GM12878 (cell line): ENCODE data around the gene KISS1R. TPM values are rescaled to one million over a fixed set of nuclear protein-coding genes. Genes with fewer than 3 reads are reported as not detected.

ENCODE experiments used
- ATAC-seq: fragments of 200-7000 bp; cut with Tn5 transposase; 3 replicates; pipeline ENCODE4 v1.9.1; 2020; ENCODE audit warnings: mild to moderate bottlenecking, moderate library complexity
- BruUV-seq: library from RNA; stranded (reverse); fragments of 400-500 nt; replicated peaks from 2 replicates; lab custom pipeline; 2021; lab: Mats Ljungman, UMichigan
- CTCF ChIA-PET: fragments of 300-600 bp; sonication (Branson Sonifier 250); formaldehyde crosslinking; extraction: SDS; loops from one replicate; lab custom pipeline; 2021; ENCODE audit warnings: inconsistent platforms; lab: Yijun Ruan, JAX
- POLR2A ChIA-PET: fragments of 350-600 bp; formaldehyde crosslinking; extraction: SDS; loops from one replicate; lab custom pipeline; 2021; ENCODE audit warnings: inconsistent platforms; lab: Charles Lee
- RAD21 ChIA-PET: fragments of 300-600 bp; sonication (Branson Sonifier 250); formaldehyde crosslinking; loops from one replicate; lab custom pipeline; 2023; ENCODE audit warnings: antibody characterized with exemption; ENCODE audit not compliant: unreplicated experiment; lab: Charles Lee
- SMC1A ChIA-PET: fragments of 300-600 bp; sonication (Branson Sonifier 250); formaldehyde crosslinking; loops from one replicate; lab custom pipeline; 2023; ENCODE audit not compliant: unreplicated experiment, uncharacterized antibody; lab: Charles Lee
- DNase-seq: peaks from one replicate; pipeline ENCODE4 v3.0.0-alpha.2; 2011; ENCODE audit warnings: low read depth, low spot score
- FAIRE-seq: peaks from 3 replicates; lab custom pipeline; 2011; peaks lifted over from hg19 to GRCh38; lab: Jason Lieb, UNC
- H2AFZ ChIP-seq: 2 replicates; pipeline ENCODE4 v1.6.0; 2011; ENCODE audit warnings: low read depth, low read length, control low read depth; ENCODE audit not compliant: control insufficient read depth
- H3K27ac ChIP-seq: 2 replicates; pipeline ENCODE4 v1.5.1; 2011; ENCODE audit warnings: control low read depth; ENCODE audit not compliant: control insufficient read depth, insufficient read depth
- H3K27me3 ChIP-seq, 2 experiments: replicated peaks in 1 of 2; 2 replicates each; pipeline versions ENCODE4 v1.6.0 to v1.6.1; 2011; ENCODE audit warnings: low read length in 1 of 2; ENCODE audit not compliant: control insufficient read depth in 2 of 2, insufficient read depth in 2 of 2
- H3K36me3 ChIP-seq, 2 experiments: 2 replicates each; pipeline ENCODE4 v1.5.1; 2011; ENCODE audit warnings: low read length in 1 of 2; ENCODE audit not compliant: control insufficient read depth in 2 of 2, insufficient read depth in 2 of 2
- H3K4me1 ChIP-seq: 2 replicates; pipeline ENCODE4 v1.6.1; 2011; ENCODE audit warnings: mild to moderate bottlenecking, low read length, moderate library complexity, mixed read lengths; ENCODE audit not compliant: control insufficient read depth, insufficient read depth
- H3K4me2 ChIP-seq: 2 replicates; pipeline ENCODE4 v1.6.0; 2011; ENCODE audit warnings: control low read depth; ENCODE audit not compliant: control insufficient read depth, insufficient read depth
- H3K4me3 ChIP-seq: fragments of 200-600 bp; sonication (generic); 2 replicates; pipeline ENCODE4 v1.5.1; 2016
- H3K79me2 ChIP-seq: 2 replicates; pipeline ENCODE4 v1.6.0; 2011; ENCODE audit warnings: low read length; ENCODE audit not compliant: control insufficient read depth, insufficient read depth
- H3K9ac ChIP-seq: 2 replicates; pipeline ENCODE4 v1.8.0; 2011; ENCODE audit warnings: low read length, control low read depth, mixed read lengths; ENCODE audit not compliant: control insufficient read depth, insufficient read depth
- H3K9me3 ChIP-seq: replicated peaks from 3 replicates; pipeline ENCODE4 v1.5.1; 2011; ENCODE audit warnings: mild to moderate bottlenecking, low read length; ENCODE audit not compliant: control insufficient read depth, insufficient read depth
- H4K20me1 ChIP-seq: 2 replicates; pipeline ENCODE4 v1.6.0; 2011; ENCODE audit not compliant: control insufficient read depth, insufficient read depth
- BRCA1 ChIP-seq: IDR thresholded peaks from 2 replicates; pipeline ENCODE4 v1.6.1; 2011; ENCODE audit warnings: low read depth, low read length, improper control_type of control experiment
- HCFC1 ChIP-seq: fragments of 150-350 bp; IDR thresholded peaks from 2 replicates; pipeline ENCODE4 v1.6.1; 2014; ENCODE audit warnings: low read length
- LARP7 ChIP-seq: fragments of 450-650 bp; IDR thresholded peaks from 2 replicates; pipeline ENCODE4 v1.6.1; 2017; ENCODE audit warnings: mild to moderate bottlenecking
- NBN ChIP-seq: fragments of 450-650 bp; IDR thresholded peaks from 2 replicates; pipeline ENCODE4 v1.6.1; 2016
- NFIC ChIP-seq: IDR thresholded peaks from 2 replicates; pipeline ENCODE4 v1.6.1; 2012; ENCODE audit warnings: low read depth, mild to moderate bottlenecking, inconsistent platforms, low read length, moderate library complexity
- POLR2A ChIP-seq: IDR thresholded peaks from 2 replicates; pipeline ENCODE4 v1.6.1; 2011; ENCODE audit warnings: low read depth, mild to moderate bottlenecking, low read length
- TAF1 ChIP-seq: IDR thresholded peaks from 2 replicates; pipeline ENCODE4 v1.6.1; 2011; ENCODE audit warnings: mild to moderate bottlenecking, low read depth, low read length, borderline replicate concordance
- WGBS: methylation state at CpG from one replicate; pipeline ENCODE4 v1.1.6; 2016; ENCODE audit warnings: low lambda C conversion rate; ENCODE audit not compliant: insufficient replicate concordance, insufficient coverage; ENCODE audit errors: missing lambda C conversion rate; 5-methylcytosine and 5-hydroxymethylcytosine counted together
- in situ Hi-C: fragments of 300-500 bp; cut with MboI; formaldehyde crosslinking; loops from 9 replicates; pipeline ENCODE4 v1.14.3; 2018; ENCODE audit warnings: mixed read lengths
- intact Hi-C: fragments of 100-400 bp; cut with micrococcal nuclease; formaldehyde crosslinking; loops from one replicate; pipeline ENCODE4 v1.14.2; 2022; ENCODE audit not compliant: unreplicated experiment
- polyA plus RNA-seq, 11 experiments: library from polyadenylated mRNA; depleted of rRNA in 4 of 11; unstranded in 6 of 11; stranded (reverse) in 5 of 11; fragments of >200 nt; fragmentation: Nextera tagmentation in 4 of 11; fragmentation: Illumina TruSeq in 1 of 11; extraction: Ambion mirVana in 4 of 11; extraction: Trizol in 1 of 11; gene quantifications; 1 replicate in 1 of 11; 2 replicates in 10 of 11; pipeline versions ENCODE4 v1.2.1 to v1.2.3, GENCODE V29; 2011 to 2016; ENCODE audit warnings: inconsistent platforms in 2 of 11, missing spikeins in 2 of 11, low read depth in 1 of 11
- total RNA-seq, 4 experiments: library from RNA; depleted of rRNA in 3 of 4; stranded (reverse); fragments of >200 nt in 3 of 4; fragmentation: Illumina TruSeq in 1 of 4; extraction: Trizol in 1 of 4; gene quantifications; 2 replicates each; pipeline versions ENCODE4 v1.2.1 to v1.2.3, GENCODE V29; 2013 to 2021
- TF ChIP-seq, protein P1 (sequence below): IDR thresholded peaks from 2 replicates; pipeline ENCODE4 v1.6.1; 2011; ENCODE audit warnings: low read depth, low read length, improper control_type of control experiment, borderline replicate concordance
- TF ChIP-seq, protein P2 (sequence below): fragments of 450-650 bp; IDR thresholded peaks from 2 replicates; pipeline ENCODE4 v1.6.1; 2016; ENCODE audit warnings: mild to moderate bottlenecking, moderate library complexity, borderline replicate concordance
- TF ChIP-seq, protein P3 (sequence below): fragments of 150-350 bp; IDR thresholded peaks from 2 replicates; pipeline ENCODE4 v1.6.1; 2014; ENCODE audit warnings: mild to moderate bottlenecking, low read depth, low read length
- TF ChIP-seq, protein P4 (sequence below): IDR thresholded peaks from 2 replicates; pipeline ENCODE4 v1.6.1; 2012; ENCODE audit warnings: low read depth, low read length, improper control_type of control experiment

The KISS1R gene
- total and polyA plus RNA-seq, 10 of the 15 experiments (the other 5 are each of a cell fraction or from before 2014, with no cell fraction given): 0.13 to 2.7 (median 1.4) TPM; not detected in 3

DNA sequence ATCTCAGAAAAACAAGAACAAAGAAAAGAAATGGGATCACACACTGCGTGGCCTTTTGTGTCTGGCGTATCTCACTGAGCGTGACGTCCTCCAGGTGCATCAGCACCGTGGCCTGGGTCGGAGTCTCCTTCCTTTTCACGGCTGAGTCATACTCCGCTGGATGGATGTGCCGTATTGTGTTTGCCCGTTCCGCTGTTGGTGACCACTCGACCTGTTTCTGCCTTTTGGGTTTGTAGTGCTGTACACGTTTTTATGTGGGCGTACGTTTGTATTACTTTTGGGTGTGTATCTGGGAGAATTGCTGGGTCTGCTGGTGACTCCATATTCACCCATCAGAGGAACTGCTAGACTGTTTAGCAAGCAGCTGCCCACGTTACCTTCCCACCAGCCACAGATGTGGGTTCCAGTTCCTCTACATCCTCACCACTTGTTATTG is 20.1 kb downstream of the KISS1R start (continued):
- 0 out of 2 replicates have a peak, but pooled peaks have one; percentile 45 for TF ChIP-seq NBN
- no peak for TF ChIP-seq HCFC1
- TF ChIP-seq, protein P1, sequence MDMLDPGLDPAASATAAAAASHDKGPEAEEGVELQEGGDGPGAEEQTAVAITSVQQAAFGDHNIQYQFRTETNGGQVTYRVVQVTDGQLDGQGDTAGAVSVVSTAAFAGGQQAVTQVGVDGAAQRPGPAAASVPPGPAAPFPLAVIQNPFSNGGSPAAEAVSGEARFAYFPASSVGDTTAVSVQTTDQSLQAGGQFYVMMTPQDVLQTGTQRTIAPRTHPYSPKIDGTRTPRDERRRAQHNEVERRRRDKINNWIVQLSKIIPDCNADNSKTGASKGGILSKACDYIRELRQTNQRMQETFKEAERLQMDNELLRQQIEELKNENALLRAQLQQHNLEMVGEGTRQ: no peak
- TF ChIP-seq, protein P2, sequence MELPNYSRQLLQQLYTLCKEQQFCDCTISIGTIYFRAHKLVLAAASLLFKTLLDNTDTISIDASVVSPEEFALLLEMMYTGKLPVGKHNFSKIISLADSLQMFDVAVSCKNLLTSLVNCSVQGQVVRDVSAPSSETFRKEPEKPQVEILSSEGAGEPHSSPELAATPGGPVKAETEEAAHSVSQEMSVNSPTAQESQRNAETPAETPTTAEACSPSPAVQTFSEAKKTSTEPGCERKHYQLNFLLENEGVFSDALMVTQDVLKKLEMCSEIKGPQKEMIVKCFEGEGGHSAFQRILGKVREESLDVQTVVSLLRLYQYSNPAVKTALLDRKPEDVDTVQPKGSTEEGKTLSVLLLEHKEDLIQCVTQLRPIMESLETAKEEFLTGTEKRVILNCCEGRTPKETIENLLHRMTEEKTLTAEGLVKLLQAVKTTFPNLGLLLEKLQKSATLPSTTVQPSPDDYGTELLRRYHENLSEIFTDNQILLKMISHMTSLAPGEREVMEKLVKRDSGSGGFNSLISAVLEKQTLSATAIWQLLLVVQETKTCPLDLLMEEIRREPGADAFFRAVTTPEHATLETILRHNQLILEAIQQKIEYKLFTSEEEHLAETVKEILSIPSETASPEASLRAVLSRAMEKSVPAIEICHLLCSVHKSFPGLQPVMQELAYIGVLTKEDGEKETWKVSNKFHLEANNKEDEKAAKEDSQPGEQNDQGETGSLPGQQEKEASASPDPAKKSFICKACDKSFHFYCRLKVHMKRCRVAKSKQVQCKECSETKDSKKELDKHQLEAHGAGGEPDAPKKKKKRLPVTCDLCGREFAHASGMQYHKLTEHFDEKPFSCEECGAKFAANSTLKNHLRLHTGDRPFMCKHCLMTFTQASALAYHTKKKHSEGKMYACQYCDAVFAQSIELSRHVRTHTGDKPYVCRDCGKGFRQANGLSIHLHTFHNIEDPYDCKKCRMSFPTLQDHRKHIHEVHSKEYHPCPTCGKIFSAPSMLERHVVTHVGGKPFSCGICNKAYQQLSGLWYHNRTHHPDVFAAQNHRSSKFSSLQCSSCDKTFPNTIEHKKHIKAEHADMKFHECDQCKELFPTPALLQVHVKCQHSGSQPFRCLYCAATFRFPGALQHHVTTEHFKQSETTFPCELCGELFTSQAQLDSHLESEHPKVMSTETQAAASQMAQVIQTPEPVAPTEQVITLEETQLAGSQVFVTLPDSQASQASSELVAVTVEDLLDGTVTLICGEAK: no peak

DNA sequence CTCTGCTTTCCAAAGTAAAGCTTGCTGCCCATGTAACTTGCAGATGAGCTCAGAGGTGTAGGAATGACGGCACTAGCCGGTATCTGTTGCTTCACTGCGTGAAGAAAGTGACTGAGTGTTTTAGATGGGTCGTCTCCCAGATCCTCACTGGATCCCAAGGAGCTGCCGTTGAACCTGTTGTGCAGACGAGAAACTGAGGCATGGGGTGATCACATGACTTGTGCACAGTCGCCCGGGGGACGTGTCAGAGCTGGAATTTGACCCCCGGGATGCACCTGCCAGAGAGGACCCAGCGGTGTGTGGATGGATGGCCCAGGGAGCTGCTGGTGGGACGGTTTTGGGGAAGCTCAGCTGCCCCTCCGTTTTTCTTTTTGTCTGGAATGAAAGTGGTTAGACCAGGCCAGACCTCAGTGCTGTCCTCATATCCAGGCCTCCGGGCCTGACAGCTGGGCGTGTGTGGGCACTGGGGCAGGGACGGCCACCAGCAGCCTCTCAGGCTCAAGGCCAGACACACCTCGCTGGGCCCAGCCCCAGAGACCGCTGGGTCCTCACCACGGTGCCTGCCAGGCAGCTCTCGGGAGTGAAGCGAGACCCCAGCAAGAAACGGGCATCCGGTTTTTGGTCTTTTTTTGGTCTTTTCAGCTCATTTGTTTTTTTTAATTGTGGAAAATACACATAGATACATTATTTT is 21.2 kb downstream of the KISS1R start:
- H3K79me2 ChIP-seq: peaks cover 76% of the 10 kb centered on the region
- peaks cover 4% of the 10 kb centered on the region for H3K9me3 ChIP-seq
- peaks cover 29 to 37% of the 10 kb centered on the region in 2 experiments for H3K36me3 ChIP-seq
- H3K9ac ChIP-seq: no peak overlapping the region
- intact Hi-C loops (no loop called here), in situ Hi-C loops (no loop called here)
- no TSS peak for BruUV-seq
- WGBS: 90% methylated on average over 23 of the region's 23 CpGs
- POLR2A ChIA-PET: interaction anchor here (0.6 to 1.0 kb wide), 6 partner anchors 14 to 105 kb away, joined by 3 to 8 read pairs (median 3); partner anchors contain the start of gene WDR18
- TF ChIP-seq TAF1: no peak
- TF ChIP-seq, protein P3, sequence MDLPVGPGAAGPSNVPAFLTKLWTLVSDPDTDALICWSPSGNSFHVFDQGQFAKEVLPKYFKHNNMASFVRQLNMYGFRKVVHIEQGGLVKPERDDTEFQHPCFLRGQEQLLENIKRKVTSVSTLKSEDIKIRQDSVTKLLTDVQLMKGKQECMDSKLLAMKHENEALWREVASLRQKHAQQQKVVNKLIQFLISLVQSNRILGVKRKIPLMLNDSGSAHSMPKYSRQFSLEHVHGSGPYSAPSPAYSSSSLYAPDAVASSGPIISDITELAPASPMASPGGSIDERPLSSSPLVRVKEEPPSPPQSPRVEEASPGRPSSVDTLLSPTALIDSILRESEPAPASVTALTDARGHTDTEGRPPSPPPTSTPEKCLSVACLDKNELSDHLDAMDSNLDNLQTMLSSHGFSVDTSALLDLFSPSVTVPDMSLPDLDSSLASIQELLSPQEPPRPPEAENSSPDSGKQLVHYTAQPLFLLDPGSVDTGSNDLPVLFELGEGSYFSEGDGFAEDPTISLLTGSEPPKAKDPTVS: no peak
- TF ChIP-seq, protein P4, sequence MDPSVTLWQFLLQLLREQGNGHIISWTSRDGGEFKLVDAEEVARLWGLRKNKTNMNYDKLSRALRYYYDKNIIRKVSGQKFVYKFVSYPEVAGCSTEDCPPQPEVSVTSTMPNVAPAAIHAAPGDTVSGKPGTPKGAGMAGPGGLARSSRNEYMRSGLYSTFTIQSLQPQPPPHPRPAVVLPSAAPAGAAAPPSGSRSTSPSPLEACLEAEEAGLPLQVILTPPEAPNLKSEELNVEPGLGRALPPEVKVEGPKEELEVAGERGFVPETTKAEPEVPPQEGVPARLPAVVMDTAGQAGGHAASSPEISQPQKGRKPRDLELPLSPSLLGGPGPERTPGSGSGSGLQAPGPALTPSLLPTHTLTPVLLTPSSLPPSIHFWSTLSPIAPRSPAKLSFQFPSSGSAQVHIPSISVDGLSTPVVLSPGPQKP: no peak
- no peak for TF ChIP-seq BRCA1
- TF ChIP-seq POLR2A: peak; percentile 36
- TF ChIP-seq LARP7: no peak
- TF ChIP-seq NFIC: no peak
- TF ChIP-seq, all 136 proteins: peak for 1
- FAIRE-seq: no peak
- Histone ChIP-seq H2AFZ (no peak overlapping the region), H3K4me1 (peaks cover 12% of the 10 kb centered on the region), H3K4me2 (no peak overlapping the region), H3K27ac (no peak overlapping the region), H4K20me1 (no peaks in the 10 kb centered on the region; the same call in 1 of the 2 replicates), H3K4me3 (no peak overlapping the region), H3K27me3 (no peaks in the 10 kb centered on the region)
- ChIA-PET SMC1A (interaction anchor here (1.0 to 1.4 kb wide), 3 partner anchors 15 to 46 kb away, joined by 3 to 5 read pairs (median 3); partner anchors contain the start of gene WDR18), CTCF (interaction anchor here (0.6 to 1.2 kb wide), 3 partner anchors 15 to 44 kb away, joined by 3 read pairs; no protein-coding TSS in a partner anchor), RAD21 (interaction anchor here (0.7 to 0.9 kb wide), 3 partner anchors 14 to 276 kb away, joined by 3 read pairs; no protein-coding TSS in a partner anchor)
- DNase-seq: no peak
- no peak for ATAC-seq
